SU-DHL-6 (cell line): ENCODE results near the gene VSTM1.

Source experiments
- EZH2phosphoT487 ChIP-seq: fragments of 200-600 bp; sonication (generic), shearing (Covaris generic); conservative IDR thresholded peaks from 2 replicates; pipeline ENCODE4 v1.6.1; 2018; ENCODE audit warnings: mild to moderate bottlenecking, antibody characterized with exemption, low read length, moderate library complexity, mixed read lengths
- TF ChIP-seq, protein P1 (sequence below): fragments of 200-600 bp; sonication (generic); IDR thresholded peaks from one replicate; pipeline ENCODE4 v1.5.1; 2017; ENCODE audit warnings: antibody characterized with exemption, mild to moderate bottlenecking, low read length, moderate library complexity; ENCODE audit not compliant: insufficient read depth, poor library complexity, severe bottlenecking

DNA sequence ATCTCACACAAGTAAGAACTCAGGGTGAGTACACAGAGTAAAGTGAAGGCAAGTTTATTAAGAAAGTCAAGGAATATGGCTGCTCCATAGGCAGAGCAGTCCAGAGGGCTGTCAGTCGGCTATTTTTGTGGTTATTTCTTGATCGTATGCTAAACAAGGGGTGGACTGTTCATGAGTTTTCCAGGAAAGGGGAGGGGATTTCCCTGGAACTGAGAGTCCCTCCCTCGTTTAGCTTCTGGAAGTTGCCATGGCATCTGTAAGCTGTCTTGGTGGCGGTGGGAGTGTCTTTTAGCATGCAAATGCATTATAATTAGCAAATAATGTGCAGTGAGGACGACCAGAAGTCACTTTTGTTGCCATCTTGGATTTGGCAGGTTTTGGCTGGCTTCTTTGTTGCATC is 5.8 kb upstream of the VSTM1 start:
- TF ChIP-seq, protein P1, sequence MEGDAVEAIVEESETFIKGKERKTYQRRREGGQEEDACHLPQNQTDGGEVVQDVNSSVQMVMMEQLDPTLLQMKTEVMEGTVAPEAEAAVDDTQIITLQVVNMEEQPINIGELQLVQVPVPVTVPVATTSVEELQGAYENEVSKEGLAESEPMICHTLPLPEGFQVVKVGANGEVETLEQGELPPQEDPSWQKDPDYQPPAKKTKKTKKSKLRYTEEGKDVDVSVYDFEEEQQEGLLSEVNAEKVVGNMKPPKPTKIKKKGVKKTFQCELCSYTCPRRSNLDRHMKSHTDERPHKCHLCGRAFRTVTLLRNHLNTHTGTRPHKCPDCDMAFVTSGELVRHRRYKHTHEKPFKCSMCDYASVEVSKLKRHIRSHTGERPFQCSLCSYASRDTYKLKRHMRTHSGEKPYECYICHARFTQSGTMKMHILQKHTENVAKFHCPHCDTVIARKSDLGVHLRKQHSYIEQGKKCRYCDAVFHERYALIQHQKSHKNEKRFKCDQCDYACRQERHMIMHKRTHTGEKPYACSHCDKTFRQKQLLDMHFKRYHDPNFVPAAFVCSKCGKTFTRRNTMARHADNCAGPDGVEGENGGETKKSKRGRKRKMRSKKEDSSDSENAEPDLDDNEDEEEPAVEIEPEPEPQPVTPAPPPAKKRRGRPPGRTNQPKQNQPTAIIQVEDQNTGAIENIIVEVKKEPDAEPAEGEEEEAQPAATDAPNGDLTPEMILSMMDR, result no peak
- TF ChIP-seq EZH2phosphoT487, result no peak
